ENCODE results near the gene NUDT9.
"Not testable (repeated sequence)": the region's sequence is repeated elsewhere in the genome, so short reads cannot be mapped to it uniquely, and the experiment has no call there.

DNA sequence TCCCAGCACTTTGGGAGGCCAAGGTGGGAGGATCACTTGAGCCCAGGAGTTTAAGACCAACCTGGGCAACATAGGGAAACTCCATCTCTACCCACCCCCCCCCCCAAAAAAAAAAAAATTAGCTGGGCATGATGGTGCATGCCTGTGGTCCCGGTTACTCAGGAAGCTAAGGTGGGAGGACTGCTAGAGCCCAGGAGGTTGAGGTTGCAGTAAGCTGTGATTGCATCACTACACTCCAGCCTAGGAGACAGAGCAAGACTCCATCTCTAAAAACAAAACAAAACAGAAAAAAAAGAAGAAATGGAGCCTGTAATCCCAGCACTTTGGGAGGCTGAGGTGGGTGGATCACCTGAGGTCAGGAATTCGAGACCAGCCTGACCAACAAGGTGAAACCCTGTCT, 69.5 kb downstream of the NUDT9 start:
- TF ChIP-seq, protein P1, sequence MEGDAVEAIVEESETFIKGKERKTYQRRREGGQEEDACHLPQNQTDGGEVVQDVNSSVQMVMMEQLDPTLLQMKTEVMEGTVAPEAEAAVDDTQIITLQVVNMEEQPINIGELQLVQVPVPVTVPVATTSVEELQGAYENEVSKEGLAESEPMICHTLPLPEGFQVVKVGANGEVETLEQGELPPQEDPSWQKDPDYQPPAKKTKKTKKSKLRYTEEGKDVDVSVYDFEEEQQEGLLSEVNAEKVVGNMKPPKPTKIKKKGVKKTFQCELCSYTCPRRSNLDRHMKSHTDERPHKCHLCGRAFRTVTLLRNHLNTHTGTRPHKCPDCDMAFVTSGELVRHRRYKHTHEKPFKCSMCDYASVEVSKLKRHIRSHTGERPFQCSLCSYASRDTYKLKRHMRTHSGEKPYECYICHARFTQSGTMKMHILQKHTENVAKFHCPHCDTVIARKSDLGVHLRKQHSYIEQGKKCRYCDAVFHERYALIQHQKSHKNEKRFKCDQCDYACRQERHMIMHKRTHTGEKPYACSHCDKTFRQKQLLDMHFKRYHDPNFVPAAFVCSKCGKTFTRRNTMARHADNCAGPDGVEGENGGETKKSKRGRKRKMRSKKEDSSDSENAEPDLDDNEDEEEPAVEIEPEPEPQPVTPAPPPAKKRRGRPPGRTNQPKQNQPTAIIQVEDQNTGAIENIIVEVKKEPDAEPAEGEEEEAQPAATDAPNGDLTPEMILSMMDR (IDR thresholded peaks at IDR 0.05): not testable (repeated sequence)
- TF ChIP-seq EZH2 (IDR thresholded peaks at IDR 0.05): not testable (repeated sequence)
